PC-9 (cell line): ENCODE results near the gene PTH1R. TPM values are rescaled to one million over a fixed set of nuclear protein-coding genes. Genes with fewer than 3 reads are reported as not detected.
A peak's percentile ranks its signal among the peaks of the same experiment; 100 is the strongest.

Source experiments
- BruUV-seq: library from RNA; stranded (reverse); fragments of 400-500 nt; replicated peaks from 2 replicates; lab custom pipeline; 2021; lab: Mats Ljungman, UMichigan
- CTCF ChIA-PET: fragments of 300-600 bp; sonication (Branson Sonifier 250); formaldehyde crosslinking; loops from one replicate; lab custom pipeline; 2022; ENCODE audit warnings: antibody characterized with exemption; lab: Charles Lee
- POLR2A ChIA-PET: fragments of 300-600 bp; sonication (Branson Sonifier 250); formaldehyde crosslinking; loops from one replicate; lab custom pipeline; 2022; ENCODE audit warnings: antibody characterized with exemption; ENCODE audit not compliant: unreplicated experiment; lab: Charles Lee
- DNase-seq, 2 experiments: peaks; one replicate each; pipeline versions ENCODE4 v3.0.0 to v3.0.0-alpha.2; 2015 to 2022; ENCODE audit warnings: mixed read lengths in 1 of 2
- H2AFZ ChIP-seq: fragments of 200-600 bp; sonication (generic); 2 replicates; pipeline ENCODE4 v1.8.1; 2017; ENCODE audit warnings: antibody characterized with exemption
- H3F3A ChIP-seq: fragments of 200-600 bp; sonication (generic); 2 replicates; pipeline ENCODE4 v1.8.1; 2017; ENCODE audit warnings: antibody characterized with exemption, mild to moderate bottlenecking, low read depth; ENCODE audit not compliant: insufficient read depth
- H3K27ac ChIP-seq: fragments of 200-600 bp; sonication (generic); 2 replicates; pipeline ENCODE4 v1.6.1; 2016; ENCODE audit warnings: mixed run types
- H3K27me3 ChIP-seq: fragments of 200-600 bp; sonication (generic); 2 replicates; pipeline ENCODE4 v1.6.1; 2016; ENCODE audit warnings: low read depth, mixed run types; ENCODE audit not compliant: insufficient read depth
- H3K36me3 ChIP-seq: fragments of 200-600 bp; sonication (generic); 2 replicates; pipeline ENCODE4 v1.6.1; 2016; ENCODE audit warnings: low read depth, mixed run types
- H3K4me1 ChIP-seq: fragments of 200-600 bp; sonication (generic); replicated peaks from 2 replicates; pipeline ENCODE4 v1.6.1; 2016; ENCODE audit warnings: mixed run types; ENCODE audit not compliant: insufficient read depth
- H3K4me2 ChIP-seq: fragments of 200-600 bp; sonication (generic); 2 replicates; pipeline ENCODE4 v1.6.1; 2017; ENCODE audit warnings: mixed run types
- H3K4me3 ChIP-seq: fragments of 200-600 bp; sonication (generic); 2 replicates; pipeline ENCODE4 v1.6.1; 2016; ENCODE audit warnings: mixed run types
- H3K79me2 ChIP-seq: fragments of 200-600 bp; sonication (generic); 2 replicates; pipeline ENCODE4 v1.6.1; 2017; ENCODE audit warnings: low read depth, mixed run types
- H3K9me2 ChIP-seq: fragments of 200-600 bp; sonication (generic); 2 replicates; pipeline ENCODE4 v1.8.1; 2017; ENCODE audit warnings: mild to moderate bottlenecking; ENCODE audit not compliant: insufficient read depth
- H3K9me3 ChIP-seq: fragments of 200-600 bp; sonication (generic); 2 replicates; pipeline ENCODE4 v1.8.1; 2016; ENCODE audit warnings: low read depth; ENCODE audit not compliant: insufficient read depth
- H4K20me1 ChIP-seq: fragments of 200-600 bp; sonication (generic); 2 replicates; pipeline ENCODE4 v1.8.1; 2017; ENCODE audit not compliant: insufficient read depth
- CTCF ChIP-seq: fragments of 200-600 bp; sonication (generic); conservative IDR thresholded peaks from 2 replicates; pipeline ENCODE4 v1.6.1; 2017; ENCODE audit warnings: mixed run types, antibody characterized with exemption, mild to moderate bottlenecking, moderate library complexity
- EZH2 ChIP-seq: fragments of 200-600 bp; sonication (generic); IDR thresholded peaks from 2 replicates; pipeline ENCODE4 v1.8.0; 2017; ENCODE audit warnings: antibody characterized with exemption, low read depth
- intact Hi-C: fragments of 100-400 bp; cut with micrococcal nuclease; formaldehyde crosslinking; loops from one replicate; pipeline ENCODE4 v1.10.0; 2022; ENCODE audit not compliant: unreplicated experiment
- total RNA-seq: library from RNA; stranded (reverse); gene quantifications from 2 replicates; pipeline ENCODE4 v1.2.3, GENCODE V29; 2021

Gene PTH1R
- total RNA-seq, 1 experiment from 2014 or later, result not detected

DNA sequence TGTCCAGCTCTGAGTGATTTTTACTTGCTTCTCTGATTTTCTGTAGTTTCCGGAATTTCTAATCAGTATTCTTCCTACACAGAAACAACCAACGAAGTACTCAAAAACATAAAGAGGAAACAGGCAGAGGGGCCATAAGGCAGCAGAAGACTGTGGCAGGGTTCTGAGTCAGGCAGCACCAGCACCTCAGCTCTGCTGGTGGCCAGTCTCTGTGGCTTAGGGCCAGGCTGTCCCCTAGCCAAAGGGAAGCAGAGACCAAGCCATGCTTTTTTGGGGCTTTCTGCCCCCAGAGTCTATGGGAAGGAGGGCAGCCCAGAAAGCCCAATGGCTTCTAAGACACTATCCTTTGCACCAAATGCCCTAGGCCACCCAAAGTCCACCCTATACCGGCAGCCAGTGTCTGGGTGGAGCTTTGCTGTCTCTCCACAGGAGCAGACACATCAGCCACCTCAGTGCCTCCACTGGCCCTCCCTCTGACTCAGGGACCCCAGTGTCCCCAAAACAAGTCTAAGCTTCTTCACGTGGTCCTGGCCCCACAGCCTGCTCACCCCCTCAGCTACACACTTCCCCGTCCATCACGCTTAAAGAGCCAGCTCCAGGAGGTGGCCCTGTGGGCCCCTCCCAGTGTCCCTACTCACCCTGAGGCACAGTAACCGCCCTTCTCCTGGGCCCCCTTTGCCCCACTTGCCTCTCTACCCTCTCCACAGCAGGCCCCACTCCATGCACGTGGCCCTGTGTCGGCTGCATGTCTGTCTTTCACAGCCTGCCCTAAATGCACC, 52.8 kb downstream of the PTH1R start:
- Histone ChIP-seq H3F3A (peaks cover 38% of the 10 kb centered on the region), H3K4me2 (peak overlapping the region; percentile 61), H2AFZ (no peak overlapping the region), H4K20me1 (peaks cover 10% of the 10 kb centered on the region; the same call in 1 of the 2 replicates), H3K4me3 (no peak overlapping the region), H3K27me3 (no peaks in the 10 kb centered on the region), H3K27ac (peak overlapping the region; percentile 71), H3K4me1 (peaks cover 70% of the 10 kb centered on the region), H3K79me2 (peaks cover 69% of the 10 kb centered on the region), H3K36me3 (peaks cover 5% of the 10 kb centered on the region; the same call in 1 of the 2 replicates), H3K9me2 (no peaks in the 10 kb centered on the region), H3K9me3 (no peaks in the 10 kb centered on the region)
- no peak for TF ChIP-seq CTCF
- TF ChIP-seq EZH2, result no peak
- intact Hi-C loops, result no loop called here
- POLR2A ChIA-PET, result interaction anchor here (0.6 to 1.2 kb wide), 6 partner anchors 11 to 57 kb away, joined by 3 to 9 read pairs (median 4); no protein-coding TSS in a partner anchor
- BruUV-seq, result no TSS peak
- CTCF ChIA-PET, result interaction anchor here (0.6 to 0.7 kb wide), 2 partner anchors 51 to 226 kb away, joined by 3 to 28 read pairs; no protein-coding TSS in a partner anchor
- no peak for DNase-seq

- BruUV-seq, result no TSS peak
- CTCF ChIA-PET, result no interaction called here
These were observed 53.5 kb downstream of the PTH1R start for GRCh38 chr3:46930945-46931403.

More at GRCh38 chr3:46930945-46931403, 53.5 kb downstream of the PTH1R start:
- Histone ChIP-seq H3F3A (peaks cover 42% of the 10 kb centered on the region), H3K27ac (peak overlapping the region; percentile 71), H3K36me3 (peaks cover 5% of the 10 kb centered on the region; the same call in 1 of the 2 replicates), H2AFZ (no peak overlapping the region), H4K20me1 (peaks cover 8% of the 10 kb centered on the region), H3K4me1 (peaks cover 76% of the 10 kb centered on the region), H3K4me3 (no peak overlapping the region; the same call in 1 of the 2 replicates), H3K79me2 (peaks cover 69% of the 10 kb centered on the region), H3K4me2 (peak overlapping the region; percentile 61), H3K27me3 (no peaks in the 10 kb centered on the region), H3K9me3 (no peaks in the 10 kb centered on the region), H3K9me2 (no peaks in the 10 kb centered on the region)
- POLR2A ChIA-PET, result interaction anchor here (0.5 to 1.2 kb wide), 6 partner anchors 11 to 56 kb away, joined by 3 to 9 read pairs (median 4); no protein-coding TSS in a partner anchor
- TF ChIP-seq CTCF, result no peak
- TF ChIP-seq EZH2, result no peak
- intact Hi-C loops, result loop anchor here (1.0 kb wide), 3 partner anchors 17 to 48 kb away; partner anchors contain the start of gene NBEAL2
- DNase-seq, result peak; percentile 88 to 98
